ENCODE measurements around the gene CENPC.

Gene CENPC

GRCh38 chr4:67437974-67438713, 107.2 kb downstream of the CENPC start:
- H3K4me3 ChIP-seq (ENCODE audit: low read depth in 1 of 5, low read length in 5 of 5) = no peak overlapping the region
- H3K27ac ChIP-seq (ENCODE audit: low read depth, low read length) = no peak overlapping the region

GRCh38 chr4:67436742-67437141, 108.6 kb downstream of the CENPC start:
- Histone ChIP-seq H3K27me3 (ENCODE audit: control insufficient read depth in 5 of 5, insufficient read depth in 4 of 5, low read length in 5 of 5) (no peaks in the 10 kb centered on the region), H3K4me1 (ENCODE audit: control insufficient read depth in 5 of 5, insufficient read depth in 5 of 5, low read length in 5 of 5) (no peaks in the 10 kb centered on the region), H3K27ac (ENCODE audit: low read depth, low read length) (no peak overlapping the region)

More at GRCh38 chr4:67437974-67438713, 107.2 kb downstream of the CENPC start:
- Histone ChIP-seq H3K9me3 (ENCODE audit: control insufficient read depth in 5 of 5, low read length in 5 of 5) (no peaks in the 10 kb centered on the region), H3K4me1 (ENCODE audit: control insufficient read depth in 5 of 5, insufficient read depth in 5 of 5, low read length in 5 of 5) (no peaks in the 10 kb centered on the region), H3K36me3 (ENCODE audit: control insufficient read depth in 5 of 5, insufficient read depth in 5 of 5, low read length in 5 of 5) (peaks cover 0 to 9% (median 0%) of the 10 kb centered on the region in 5 donors), H3K27me3 (ENCODE audit: control insufficient read depth in 5 of 5, insufficient read depth in 4 of 5, low read length in 5 of 5) (no peaks in the 10 kb centered on the region), H3K9ac (ENCODE audit: low read length in 5 of 5) (no peak overlapping the region)

GRCh38 chr4:67430989-67431388, 114.3 kb downstream of the CENPC start:
- Histone ChIP-seq H3K4me1 (ENCODE audit: control insufficient read depth in 5 of 5, insufficient read depth in 5 of 5, low read length in 5 of 5) (no peaks in the 10 kb centered on the region), H3K4me3 (ENCODE audit: low read depth in 1 of 5, low read length in 5 of 5) (no peak overlapping the region), H3K27me3 (ENCODE audit: control insufficient read depth in 5 of 5, insufficient read depth in 4 of 5, low read length in 5 of 5) (no peaks in the 10 kb centered on the region), H3K36me3 (ENCODE audit: control insufficient read depth in 5 of 5, insufficient read depth in 5 of 5, low read length in 5 of 5) (peaks cover 0 to 4% (median 0%) of the 10 kb centered on the region in 5 donors), H3K9ac (ENCODE audit: low read length in 5 of 5) (no peak overlapping the region), H3K27ac (ENCODE audit: low read depth, low read length) (no peak overlapping the region), H3K9me3 (ENCODE audit: control insufficient read depth in 5 of 5, low read length in 5 of 5) (no peaks in the 10 kb centered on the region)

More at GRCh38 chr4:67436742-67437141, 108.6 kb downstream of the CENPC start:
- no peak overlapping the region for H3K4me3 ChIP-seq (ENCODE audit: low read depth in 1 of 5, low read length in 5 of 5)
- no peak overlapping the region for H3K9ac ChIP-seq (ENCODE audit: low read length in 5 of 5)
- H3K36me3 ChIP-seq (ENCODE audit: control insufficient read depth in 5 of 5, insufficient read depth in 5 of 5, low read length in 5 of 5) = peaks cover 0 to 5% (median 0%) of the 10 kb centered on the region in 5 donors
- H3K9me3 ChIP-seq (ENCODE audit: control insufficient read depth in 5 of 5, low read length in 5 of 5) = no peaks in the 10 kb centered on the region

GRCh38 chr4:67428819-67429218, 116.5 kb downstream of the CENPC start:
- H3K4me1 ChIP-seq (ENCODE audit: control insufficient read depth in 5 of 5, insufficient read depth in 5 of 5, low read length in 5 of 5) = no peaks in the 10 kb centered on the region

More at GRCh38 chr4:67428819-67429218, 116.5 kb downstream of the CENPC start:
- Histone ChIP-seq H3K36me3 (ENCODE audit: control insufficient read depth in 5 of 5, insufficient read depth in 5 of 5, low read length in 5 of 5) (peaks cover 0 to 4% (median 0%) of the 10 kb centered on the region in 5 donors), H3K9ac (ENCODE audit: low read length in 5 of 5) (no peak overlapping the region), H3K27me3 (ENCODE audit: control insufficient read depth in 5 of 5, insufficient read depth in 4 of 5, low read length in 5 of 5) (no peaks in the 10 kb centered on the region), H3K4me3 (ENCODE audit: low read depth in 1 of 5, low read length in 5 of 5) (no peak overlapping the region), H3K27ac (ENCODE audit: low read depth, low read length) (no peak overlapping the region), H3K9me3 (ENCODE audit: control insufficient read depth in 5 of 5, low read length in 5 of 5) (no peaks in the 10 kb centered on the region)

Measured in subcutaneous abdominal adipose tissue (tissue), 5 donors.